ENCODE results near the gene DENND6B.

Gene DENND6B

GRCh38 chr22:50329236-50329635 is 2.4 kb upstream of the DENND6B start:
- no peak overlapping the region for H2AFZ ChIP-seq (ENCODE audit: low read length)
- H3F3A ChIP-seq (ENCODE audit: insufficient read depth, low read length), result peaks cover 8% of the 10 kb centered on the region
- H3K9ac ChIP-seq (ENCODE audit: low read length), result no peak overlapping the region
- no peaks in the 10 kb centered on the region for H4K20me1 ChIP-seq (ENCODE audit: insufficient read depth, low read length)
- no peaks in the 10 kb centered on the region for H3K79me2 ChIP-seq (ENCODE audit: low read length)
- H3K9me2 ChIP-seq (replicated peaks; ENCODE audit: insufficient read depth, low read length), result no peaks in the 10 kb centered on the region
- no peak overlapping the region for H3K27ac ChIP-seq (ENCODE audit: low read length)
- H3K4me1 ChIP-seq (ENCODE audit: low read length), result peaks cover 15% of the 10 kb centered on the region
- no peak for TF ChIP-seq CTCF (IDR thresholded peaks at IDR 0.05; ENCODE audit: low read length)
- no peak for TF ChIP-seq EZH2 (optimal IDR thresholded peaks at IDR 0.05; ENCODE audit: low read depth, low read length)
- TF ChIP-seq EZH2phosphoT487 (IDR thresholded peaks at IDR 0.05; ENCODE audit: low read length), result no peak
- no peak for DNase-seq
- no peaks in the 10 kb centered on the region for H3K36me3 ChIP-seq (replicated peaks; ENCODE audit: insufficient read depth, low read length)
- H3K9me3 ChIP-seq (replicated peaks; ENCODE audit: insufficient read depth, low read length), result no peaks in the 10 kb centered on the region
- H3K27me3 ChIP-seq (replicated peaks; ENCODE audit: insufficient read depth, low read length), result no peaks in the 10 kb centered on the region; the same call in 1 of the 2 replicates
- no peak overlapping the region for H3K4me3 ChIP-seq (ENCODE audit: low read length)
- H3K4me2 ChIP-seq (ENCODE audit: low read depth, low read length), result no peak overlapping the region

GRCh38 chr22:50327711-50328019 is 853 bp upstream of the DENND6B start:
- no peaks in the 10 kb centered on the region; the same call in 1 of the 2 replicates for H3F3A ChIP-seq (ENCODE audit: insufficient read depth, low read length)
- peak overlapping the region; percentile 87 for H3K9ac ChIP-seq (ENCODE audit: low read length)
- peaks cover 7% of the 10 kb centered on the region; the same call in 1 of the 2 replicates for H3K4me1 ChIP-seq (ENCODE audit: low read length)
- H3K9me2 ChIP-seq (replicated peaks; ENCODE audit: insufficient read depth, low read length), result no peaks in the 10 kb centered on the region
- peak overlapping the region; percentile 66 for H3K4me3 ChIP-seq (ENCODE audit: low read length)
- H3K4me2 ChIP-seq (ENCODE audit: low read depth, low read length), result peak overlapping the region; percentile 99
- DNase-seq, result no peak
- TF ChIP-seq CTCF (IDR thresholded peaks at IDR 0.05; ENCODE audit: low read length) (no peak), EZH2phosphoT487 (IDR thresholded peaks at IDR 0.05; ENCODE audit: low read length) (no peak), EZH2 (optimal IDR thresholded peaks at IDR 0.05; ENCODE audit: low read depth, low read length) (no peak)
- no peaks in the 10 kb centered on the region for H3K36me3 ChIP-seq (replicated peaks; ENCODE audit: insufficient read depth, low read length)
- H3K27ac ChIP-seq (ENCODE audit: low read length), result no peak overlapping the region
- peak overlapping the region; percentile 69 for H2AFZ ChIP-seq (ENCODE audit: low read length)
- H3K9me3 ChIP-seq (replicated peaks; ENCODE audit: insufficient read depth, low read length), result no peaks in the 10 kb centered on the region
- H3K79me2 ChIP-seq (ENCODE audit: low read length), result no peaks in the 10 kb centered on the region
- no peaks in the 10 kb centered on the region; the same call in 1 of the 2 replicates for H3K27me3 ChIP-seq (replicated peaks; ENCODE audit: insufficient read depth, low read length)
- H4K20me1 ChIP-seq (ENCODE audit: insufficient read depth, low read length), result no peaks in the 10 kb centered on the region

DNA sequence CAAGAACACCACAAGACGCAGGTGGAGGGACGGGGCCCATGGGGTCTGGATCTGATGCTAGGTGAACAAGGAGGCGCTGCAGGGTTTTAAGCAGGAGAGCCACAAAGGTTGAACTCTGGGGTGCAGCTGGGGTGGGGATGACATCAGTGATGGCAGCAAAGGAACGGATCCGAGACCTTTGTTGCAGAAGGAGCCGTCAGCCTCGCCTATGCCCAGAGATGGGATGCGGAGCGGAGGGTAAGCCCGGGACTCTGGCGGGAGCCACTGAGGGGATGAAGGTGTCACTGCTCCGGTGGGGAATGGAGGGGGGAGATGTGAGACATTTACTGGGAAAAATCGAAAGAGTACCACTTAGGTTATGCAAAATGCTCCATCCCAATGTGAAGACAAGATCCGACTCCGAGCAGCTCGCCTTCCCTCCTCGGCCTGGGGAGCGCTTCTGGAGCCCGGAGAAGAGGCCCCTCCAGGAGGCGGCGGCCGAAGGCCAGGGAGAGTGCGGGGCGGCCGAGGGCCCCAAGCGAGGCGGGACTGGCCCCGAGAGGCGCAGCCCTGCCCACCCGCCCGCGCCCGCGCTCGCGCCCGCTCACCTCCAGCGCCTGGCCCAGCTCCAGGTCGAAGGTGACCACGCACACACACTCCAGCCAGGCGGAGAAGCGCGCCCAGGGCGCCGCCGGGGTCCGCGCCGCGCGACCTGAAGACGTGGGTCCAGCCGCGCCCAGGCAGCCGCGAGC is 422 bp downstream of the DENND6B start:
- Histone ChIP-seq H3K4me1 (ENCODE audit: low read length) (peaks cover 7% of the 10 kb centered on the region; the same call in 1 of the 2 replicates), H3K4me3 (ENCODE audit: low read length) (peak overlapping the region; percentile 37), H3K27ac (ENCODE audit: low read length) (no peak overlapping the region), H3K79me2 (ENCODE audit: low read length) (no peaks in the 10 kb centered on the region), H2AFZ (ENCODE audit: low read length) (no peak overlapping the region), H3K9me3 (replicated peaks; ENCODE audit: insufficient read depth, low read length) (no peaks in the 10 kb centered on the region), H3K36me3 (replicated peaks; ENCODE audit: insufficient read depth, low read length) (no peaks in the 10 kb centered on the region), H3K9ac (ENCODE audit: low read length) (peak overlapping the region; percentile 19; the same call in 1 of the 2 replicates), H3K27me3 (replicated peaks; ENCODE audit: insufficient read depth, low read length) (no peaks in the 10 kb centered on the region; the same call in 1 of the 2 replicates), H4K20me1 (ENCODE audit: insufficient read depth, low read length) (no peaks in the 10 kb centered on the region), H3F3A (ENCODE audit: insufficient read depth, low read length) (no peaks in the 10 kb centered on the region; the same call in 1 of the 2 replicates), H3K4me2 (ENCODE audit: low read depth, low read length) (peak overlapping the region; percentile 77), H3K9me2 (replicated peaks; ENCODE audit: insufficient read depth, low read length) (no peaks in the 10 kb centered on the region)
- DNase-seq, result no peak
- TF ChIP-seq EZH2 (optimal IDR thresholded peaks at IDR 0.05; ENCODE audit: low read depth, low read length) (no peak), EZH2phosphoT487 (IDR thresholded peaks at IDR 0.05; ENCODE audit: low read length) (no peak), CTCF (IDR thresholded peaks at IDR 0.05; ENCODE audit: low read length) (no peak)

All from MM.1S (cell line).